Activated T-cell treated with anti-CD3 and anti-CD28 coated beads, Interleukin-2, amount 50 U/mL, for 1 hour (primary cell): ENCODE results near the gene DDX50.
"Not testable (repeated sequence)": the region's sequence is repeated elsewhere in the genome, so short reads cannot be mapped to it uniquely, and the experiment has no call there.

Experiments used
- DNase-seq: peaks from one replicate; pipeline ENCODE4 v3.0.0-alpha.2; 2020

DDX50 gene

GRCh38 chr10:68901105-68901927, at the start of gene DDX50:
Gene DDX50, plus strand, starts transcription at chr10:68901315. Its CDS starts 70 bp downstream, at chr10:68901385.
- peak; percentile 94 for DNase-seq

- no peak for DNase-seq
Observed at GRCh38 chr10:68856352-68856751, 44.8 kb upstream of the DDX50 start.

GRCh38 chr10:68857005-68857404, 44.1 kb upstream of the DDX50 start:
- no peak for DNase-seq

GRCh38 chr10:68861253-68861652, 39.9 kb upstream of the DDX50 start:
- no peak for DNase-seq

- DNase-seq: no peak
Observed at GRCh38 chr10:68864611-68865010, 36.5 kb upstream of the DDX50 start.

- DNase-seq: not testable (repeated sequence)
Observed at GRCh38 chr10:68868173-68868572, 32.9 kb upstream of the DDX50 start.

- no peak for DNase-seq
Observed at GRCh38 chr10:68869623-68870022, 31.5 kb upstream of the DDX50 start.

GRCh38 chr10:68870061-68870460, 31.1 kb upstream of the DDX50 start:
- DNase-seq: no peak

GRCh38 chr10:68870545-68871104, 30.5 kb upstream of the DDX50 start:
- DNase-seq: no peak

GRCh38 chr10:68871105-68871711, 29.9 kb upstream of the DDX50 start:
- no peak for DNase-seq

- no peak for DNase-seq
Observed at GRCh38 chr10:68871731-68872342, 29.3 kb upstream of the DDX50 start.

GRCh38 chr10:68876246-68877138, 24.6 kb upstream of the DDX50 start:
- no peak for DNase-seq

GRCh38 chr10:68877482-68878110, 23.5 kb upstream of the DDX50 start:
- no peak for DNase-seq

GRCh38 chr10:68878496-68878895, 22.6 kb upstream of the DDX50 start:
- no peak for DNase-seq

- DNase-seq: no peak
Observed at GRCh38 chr10:68879628-68880027, 21.5 kb upstream of the DDX50 start.

- DNase-seq: no peak
Observed at GRCh38 chr10:68880181-68880580, 20.9 kb upstream of the DDX50 start.

- DNase-seq: no peak
Observed at GRCh38 chr10:68895041-68895440, 6.1 kb upstream of the DDX50 start.

- DNase-seq: no peak
Observed at GRCh38 chr10:68897336-68897741, 3.8 kb upstream of the DDX50 start.

- no peak for DNase-seq
Observed at GRCh38 chr10:68899186-68899745, 1.8 kb upstream of the DDX50 start.

GRCh38 chr10:68900427-68901104, 549 bp upstream of the DDX50 start:
- DNase-seq: no peak

GRCh38 chr10:68902382-68902781, 1.3 kb downstream of the DDX50 start:
- DNase-seq: no peak
